WTC11 (cell line): ENCODE results near the gene VWA2. TPM values are rescaled to one million over a fixed set of nuclear protein-coding genes. Genes with fewer than 3 reads are reported as not detected.

ENCODE experiments used
- ATAC-seq: fragments of 200-7000 bp; cut with Tn5 transposase; 2 replicates; pipeline ENCODE4 v1.10.0; 2021; ENCODE audit warnings: mild to moderate bottlenecking, moderate library complexity
- CTCF ChIA-PET: fragments of 300-600 bp; sonication (Branson Sonifier 250); formaldehyde crosslinking; loops from one replicate; lab custom pipeline; 2021; ENCODE audit warnings: antibody characterized with exemption; lab: Charles Lee
- POLR2A ChIA-PET: fragments of 350-600 bp; sonication (Branson Sonifier 250); formaldehyde crosslinking; loops from one replicate; lab custom pipeline; 2021; ENCODE audit warnings: antibody characterized with exemption; lab: Charles Lee
- DNase-seq: peaks from one replicate; pipeline ENCODE4 v3.0.0; 2021; ENCODE audit warnings: low spot score
- H3K27ac Mint-ChIP-seq: 2 replicates; pipeline ENCODE4 v1.8.0; 2021; ENCODE audit warnings: mixed read lengths
- H3K27me3 Mint-ChIP-seq: 2 replicates; pipeline ENCODE4 v1.8.0; 2021; ENCODE audit warnings: low read depth, mild to moderate bottlenecking, moderate library complexity, mixed read lengths
- H3K36me3 Mint-ChIP-seq: 2 replicates; pipeline ENCODE4 v1.8.0; 2021; ENCODE audit warnings: mixed read lengths
- H3K4me1 Mint-ChIP-seq: 2 replicates; pipeline ENCODE4 v1.8.0; 2022; ENCODE audit warnings: mixed read lengths
- H3K4me3 Mint-ChIP-seq: 2 replicates; pipeline ENCODE4 v1.8.0; 2021; ENCODE audit warnings: mild to moderate bottlenecking, moderate library complexity, mixed read lengths
- H3K9me3 Mint-ChIP-seq: 2 replicates; pipeline ENCODE4 v1.8.0; 2021; ENCODE audit warnings: mixed read lengths
- ATF6 ChIP-seq: sonication (generic); formaldehyde crosslinking; IDR thresholded peaks from 2 replicates; pipeline ENCODE4 v1.8.1; 2023; ENCODE audit warnings: mild to moderate bottlenecking, missing genetic modification reagents
- ELF4 ChIP-seq: sonication (generic); formaldehyde crosslinking; IDR thresholded peaks from 2 replicates; pipeline ENCODE4 v1.8.1; 2022; ENCODE audit warnings: low read depth, mild to moderate bottlenecking, moderate library complexity, missing genetic modification reagents
- GRHL2 ChIP-seq: fragments of 250-450 bp; sonication (Bioruptor Pico); IDR thresholded peaks from 2 replicates; pipeline ENCODE4 v1.8.0; 2022; ENCODE audit warnings: mild to moderate bottlenecking, moderate library complexity; ENCODE audit not compliant: insufficient replicate concordance, severe bottlenecking
- IRF2 ChIP-seq: sonication (generic); formaldehyde crosslinking; IDR thresholded peaks from 2 replicates; pipeline ENCODE4 v1.8.0; 2022; ENCODE audit warnings: low read depth, missing genetic modification reagents, borderline replicate concordance
- NR2C2 ChIP-seq: sonication (generic); formaldehyde crosslinking; IDR thresholded peaks from 2 replicates; pipeline ENCODE4 v1.8.0; 2022; ENCODE audit warnings: mild to moderate bottlenecking, missing genetic modification reagents
- OVOL2 ChIP-seq: fragments of 250-450 bp; sonication (Bioruptor Pico); IDR thresholded peaks from 2 replicates; pipeline ENCODE4 v1.9.0; 2021; ENCODE audit warnings: mild to moderate bottlenecking, borderline replicate concordance
- PRDM15 ChIP-seq: sonication (generic); formaldehyde crosslinking; IDR thresholded peaks from 2 replicates; pipeline ENCODE4 v1.8.0; 2022; ENCODE audit warnings: missing genetic modification reagents
- RORB ChIP-seq: fragments of 250-450 bp; sonication (Bioruptor Pico); IDR thresholded peaks from 2 replicates; pipeline ENCODE4 v1.9.0; 2021; ENCODE audit warnings: mild to moderate bottlenecking
- USF2 ChIP-seq: sonication (generic); formaldehyde crosslinking; IDR thresholded peaks from 2 replicates; pipeline ENCODE4 v1.8.1; 2023; ENCODE audit warnings: mild to moderate bottlenecking, missing genetic modification reagents, moderate library complexity
- ZNF121 ChIP-seq: sonication (generic); formaldehyde crosslinking; IDR thresholded peaks from 2 replicates; pipeline ENCODE4 v1.8.0; 2023; ENCODE audit warnings: missing genetic modification reagents
- ZNF219 ChIP-seq: sonication (generic); formaldehyde crosslinking; IDR thresholded peaks from 2 replicates; pipeline ENCODE4 v1.8.0; 2023; ENCODE audit warnings: missing genetic modification reagents, mild to moderate bottlenecking, borderline replicate concordance
- ZNF396 ChIP-seq: fragments of 250-450 bp; sonication (Bioruptor Pico); IDR thresholded peaks from 2 replicates; pipeline ENCODE4 v1.8.0; 2021; ENCODE audit warnings: mild to moderate bottlenecking, moderate library complexity, borderline replicate concordance
- ZNF423 ChIP-seq: fragments of 250-450 bp; sonication (Bioruptor Pico); IDR thresholded peaks from 2 replicates; pipeline ENCODE4 v2.1.2; 2022; ENCODE audit warnings: mild to moderate bottlenecking, moderate library complexity
- ZNF671 ChIP-seq: fragments of 250-450 bp; sonication (Bioruptor Pico); IDR thresholded peaks from 2 replicates; pipeline ENCODE4 v1.8.0; 2021; ENCODE audit warnings: mild to moderate bottlenecking
- total RNA-seq: library from RNA; stranded (reverse); gene quantifications from 3 replicates; pipeline ENCODE4 v1.2.3, GENCODE V29; 2021
- TF ChIP-seq, protein P1 (sequence below): sonication (generic); formaldehyde crosslinking; IDR thresholded peaks from 2 replicates; pipeline ENCODE4 v1.8.0; 2023; ENCODE audit warnings: missing genetic modification reagents
- TF ChIP-seq, protein P2 (sequence below): sonication (generic); formaldehyde crosslinking; IDR thresholded peaks from 2 replicates; pipeline ENCODE4 v1.8.0; 2022; ENCODE audit warnings: mild to moderate bottlenecking, missing genetic modification reagents
- TF ChIP-seq, protein P3 (sequence below): fragments of 250-450 bp; sonication (Bioruptor Pico); IDR thresholded peaks from 2 replicates; pipeline ENCODE4 v1.9.0; 2021; ENCODE audit warnings: mild to moderate bottlenecking, borderline replicate concordance
- TF ChIP-seq, protein P4 (sequence below): sonication (generic); formaldehyde crosslinking; IDR thresholded peaks from 2 replicates; pipeline ENCODE4 v1.8.0; 2022; ENCODE audit warnings: mild to moderate bottlenecking, missing genetic modification reagents

The VWA2 gene
- total RNA-seq, 1 experiment from 2014 or later = 2.1 TPM

GRCh38 chr10:114276066-114276465 lies 37.0 kb downstream of the VWA2 start:
- TF ChIP-seq IRF2 (CRISPR knock-in tag) = no peak
- no peak for TF ChIP-seq OVOL2
- no peak for TF ChIP-seq ZNF219 (CRISPR knock-in tag)
- TF ChIP-seq ATF6 (CRISPR knock-in tag) = no peak
- no peak for TF ChIP-seq ZNF671
- TF ChIP-seq, protein P1, sequence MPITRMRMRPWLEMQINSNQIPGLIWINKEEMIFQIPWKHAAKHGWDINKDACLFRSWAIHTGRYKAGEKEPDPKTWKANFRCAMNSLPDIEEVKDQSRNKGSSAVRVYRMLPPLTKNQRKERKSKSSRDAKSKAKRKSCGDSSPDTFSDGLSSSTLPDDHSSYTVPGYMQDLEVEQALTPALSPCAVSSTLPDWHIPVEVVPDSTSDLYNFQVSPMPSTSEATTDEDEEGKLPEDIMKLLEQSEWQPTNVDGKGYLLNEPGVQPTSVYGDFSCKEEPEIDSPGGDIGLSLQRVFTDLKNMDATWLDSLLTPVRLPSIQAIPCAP (CRISPR knock-in tag) = no peak
- no peak for TF ChIP-seq GRHL2 (CRISPR knock-in tag)
- TF ChIP-seq PRDM15 (CRISPR knock-in tag) = no peak
- no peak for TF ChIP-seq ZNF423 (CRISPR knock-in tag)
- no peak for TF ChIP-seq ELF4 (CRISPR knock-in tag)
- TF ChIP-seq NR2C2 = no peak
- TF ChIP-seq ZNF121 = no peak
- TF ChIP-seq, protein P2, sequence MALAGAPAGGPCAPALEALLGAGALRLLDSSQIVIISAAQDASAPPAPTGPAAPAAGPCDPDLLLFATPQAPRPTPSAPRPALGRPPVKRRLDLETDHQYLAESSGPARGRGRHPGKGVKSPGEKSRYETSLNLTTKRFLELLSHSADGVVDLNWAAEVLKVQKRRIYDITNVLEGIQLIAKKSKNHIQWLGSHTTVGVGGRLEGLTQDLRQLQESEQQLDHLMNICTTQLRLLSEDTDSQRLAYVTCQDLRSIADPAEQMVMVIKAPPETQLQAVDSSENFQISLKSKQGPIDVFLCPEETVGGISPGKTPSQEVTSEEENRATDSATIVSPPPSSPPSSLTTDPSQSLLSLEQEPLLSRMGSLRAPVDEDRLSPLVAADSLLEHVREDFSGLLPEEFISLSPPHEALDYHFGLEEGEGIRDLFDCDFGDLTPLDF (CRISPR knock-in tag) = no peak
- TF ChIP-seq ZNF396 (CRISPR knock-in tag) = no peak
- no peak for TF ChIP-seq USF2
- no peak for TF ChIP-seq RORB (CRISPR knock-in tag)
- TF ChIP-seq, protein P3, sequence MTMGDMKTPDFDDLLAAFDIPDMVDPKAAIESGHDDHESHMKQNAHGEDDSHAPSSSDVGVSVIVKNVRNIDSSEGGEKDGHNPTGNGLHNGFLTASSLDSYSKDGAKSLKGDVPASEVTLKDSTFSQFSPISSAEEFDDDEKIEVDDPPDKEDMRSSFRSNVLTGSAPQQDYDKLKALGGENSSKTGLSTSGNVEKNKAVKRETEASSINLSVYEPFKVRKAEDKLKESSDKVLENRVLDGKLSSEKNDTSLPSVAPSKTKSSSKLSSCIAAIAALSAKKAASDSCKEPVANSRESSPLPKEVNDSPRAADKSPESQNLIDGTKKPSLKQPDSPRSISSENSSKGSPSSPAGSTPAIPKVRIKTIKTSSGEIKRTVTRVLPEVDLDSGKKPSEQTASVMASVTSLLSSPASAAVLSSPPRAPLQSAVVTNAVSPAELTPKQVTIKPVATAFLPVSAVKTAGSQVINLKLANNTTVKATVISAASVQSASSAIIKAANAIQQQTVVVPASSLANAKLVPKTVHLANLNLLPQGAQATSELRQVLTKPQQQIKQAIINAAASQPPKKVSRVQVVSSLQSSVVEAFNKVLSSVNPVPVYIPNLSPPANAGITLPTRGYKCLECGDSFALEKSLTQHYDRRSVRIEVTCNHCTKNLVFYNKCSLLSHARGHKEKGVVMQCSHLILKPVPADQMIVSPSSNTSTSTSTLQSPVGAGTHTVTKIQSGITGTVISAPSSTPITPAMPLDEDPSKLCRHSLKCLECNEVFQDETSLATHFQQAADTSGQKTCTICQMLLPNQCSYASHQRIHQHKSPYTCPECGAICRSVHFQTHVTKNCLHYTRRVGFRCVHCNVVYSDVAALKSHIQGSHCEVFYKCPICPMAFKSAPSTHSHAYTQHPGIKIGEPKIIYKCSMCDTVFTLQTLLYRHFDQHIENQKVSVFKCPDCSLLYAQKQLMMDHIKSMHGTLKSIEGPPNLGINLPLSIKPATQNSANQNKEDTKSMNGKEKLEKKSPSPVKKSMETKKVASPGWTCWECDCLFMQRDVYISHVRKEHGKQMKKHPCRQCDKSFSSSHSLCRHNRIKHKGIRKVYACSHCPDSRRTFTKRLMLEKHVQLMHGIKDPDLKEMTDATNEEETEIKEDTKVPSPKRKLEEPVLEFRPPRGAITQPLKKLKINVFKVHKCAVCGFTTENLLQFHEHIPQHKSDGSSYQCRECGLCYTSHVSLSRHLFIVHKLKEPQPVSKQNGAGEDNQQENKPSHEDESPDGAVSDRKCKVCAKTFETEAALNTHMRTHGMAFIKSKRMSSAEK (CRISPR knock-in tag) = no peak
- TF ChIP-seq, protein P4, sequence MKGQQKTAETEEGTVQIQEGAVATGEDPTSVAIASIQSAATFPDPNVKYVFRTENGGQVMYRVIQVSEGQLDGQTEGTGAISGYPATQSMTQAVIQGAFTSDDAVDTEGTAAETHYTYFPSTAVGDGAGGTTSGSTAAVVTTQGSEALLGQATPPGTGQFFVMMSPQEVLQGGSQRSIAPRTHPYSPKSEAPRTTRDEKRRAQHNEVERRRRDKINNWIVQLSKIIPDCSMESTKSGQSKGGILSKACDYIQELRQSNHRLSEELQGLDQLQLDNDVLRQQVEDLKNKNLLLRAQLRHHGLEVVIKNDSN (CRISPR knock-in tag) = no peak
- DNase-seq = no peak
- ChIA-PET POLR2A (no interaction called here), CTCF (no interaction called here)
- no peaks in the 10 kb centered on the region for H3K9me3 Mint-ChIP-seq
- no peaks in the 10 kb centered on the region for H3K4me1 Mint-ChIP-seq
- no peak overlapping the region for H3K4me3 Mint-ChIP-seq
- ATAC-seq = no peak
- H3K36me3 Mint-ChIP-seq = no peaks in the 10 kb centered on the region
- H3K27ac Mint-ChIP-seq = no peak overlapping the region
- H3K27me3 Mint-ChIP-seq = no peaks in the 10 kb centered on the region
